GM23248 (cell line): Measurements from ENCODE around the gene LDHAL6B.

ENCODE experiments used
- EZH2 ChIP-seq: fragments of 200-600 bp; sonication (generic); IDR thresholded peaks from 2 replicates; pipeline ENCODE4 v1.6.1; 2018; ENCODE audit warnings: antibody characterized with exemption, mild to moderate bottlenecking; ENCODE audit not compliant: insufficient read depth, poor library complexity, severe bottlenecking
- EZH2phosphoT487 ChIP-seq: fragments of 200-600 bp; sonication (generic); IDR thresholded peaks from 2 replicates; pipeline ENCODE4 v1.6.1; 2018; ENCODE audit warnings: antibody characterized with exemption, moderate library complexity, mild to moderate bottlenecking, low read depth; ENCODE audit not compliant: insufficient read depth

DNA sequence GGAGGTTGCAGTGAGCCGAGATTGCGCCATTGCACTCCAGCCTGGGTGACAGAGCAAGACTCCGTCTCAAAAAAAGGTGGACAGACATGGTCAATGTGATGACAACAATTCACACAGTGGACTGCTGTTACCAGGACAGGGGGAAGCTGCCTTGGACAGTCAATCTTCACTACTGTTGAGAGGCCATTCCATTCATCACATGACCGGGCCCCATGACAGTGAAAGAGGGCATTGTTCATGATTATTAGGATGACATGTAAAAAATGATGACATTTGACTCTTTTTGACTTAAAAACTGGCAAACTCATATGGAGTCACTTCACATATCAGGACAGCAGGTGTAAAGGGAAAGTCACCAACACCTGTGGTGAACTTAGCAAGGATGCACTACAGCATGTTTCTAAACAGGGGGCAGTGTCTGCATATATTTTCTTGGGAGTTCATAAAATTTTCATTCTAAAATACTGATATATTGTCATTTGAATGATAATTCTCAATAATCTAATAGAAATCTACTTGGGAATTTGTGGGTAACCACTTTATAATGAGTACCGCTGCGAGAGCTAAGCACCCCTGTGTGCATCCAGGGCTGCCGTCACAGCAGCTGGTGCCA, 34.2 kb upstream of the LDHAL6B start:
- no peak for TF ChIP-seq EZH2
- no peak for TF ChIP-seq EZH2phosphoT487
